Adrenal gland (tissue), 12 donors: ENCODE data around the gene STX8. TPM values are rescaled to one million over a fixed set of nuclear protein-coding genes. Genes with fewer than 3 reads are reported as not detected.
A peak's percentile ranks its signal among the peaks of the same experiment; 100 is the strongest.

Experiments used
- DNase-seq, 7 donors: peaks; one replicate each; pipeline ENCODE4 v3.0.0-alpha.2; 2019 to 2020
- H3K27ac ChIP-seq, 5 donors: fragments of 200-600 bp; sonication (generic) in 4 of 5; 1 replicate in 3 of 5; 2 replicates in 2 of 5; pipeline versions ENCODE4 v1.5.1 to v1.8.0; 2016 to 2020; ENCODE audit warnings: mild to moderate bottlenecking in 1 of 5
- H3K27me3 ChIP-seq: fragments of 200-600 bp; 2 replicates; pipeline ENCODE4 v1.8.0; 2021
- H3K36me3 ChIP-seq, 2 donors: fragments of 200-600 bp; replicated peaks in 1 of 2; 1 replicate in 1 of 2; 2 replicates in 1 of 2; pipeline versions ENCODE4 v1.5.1 to v1.8.0; 2018 to 2022
- H3K4me1 ChIP-seq, 2 donors: fragments of 200-600 bp; replicated peaks in 1 of 2; 1 replicate in 1 of 2; 2 replicates in 1 of 2; pipeline versions ENCODE4 v1.5.1 to v1.8.0; 2018 to 2021
- H3K4me3 ChIP-seq, 4 donors: fragments of 200-600 bp; sonication (generic) in 3 of 4; one replicate each; pipeline ENCODE4 v1.5.1; 2016 to 2018
- H3K9me3 ChIP-seq, 3 donors: fragments of 200-600 bp; sonication (generic) in 1 of 3; replicated peaks in 1 of 3; 1 replicate in 2 of 3; 2 replicates in 1 of 3; pipeline versions ENCODE4 v1.5.1 to v1.8.0; 2016 to 2021
- POLR2A ChIP-seq, 2 donors: fragments of 450-650 bp; IDR thresholded peaks; one replicate each; pipeline ENCODE4 v1.6.1; 2017; ENCODE audit warnings: antibody characterized with exemption in 2 of 2, mild to moderate bottlenecking in 2 of 2, moderate library complexity in 1 of 2
- WGBS, 4 donors: extraction: QIAGEN DNeasy Blood & Tissue Kit in 2 of 4; methylation state at CpG; one replicate each; pipeline versions ENCODE4 v1.1.5 to v1.1.7; 2013 to 2017; 5-methylcytosine and 5-hydroxymethylcytosine counted together
- intact Hi-C, 2 donors: fragments of 100-400 bp; cut with DNase I; formaldehyde crosslinking; loops; one replicate each; pipeline versions ENCODE4 v1.14.1 to v1.15.0; 2022 to 2023
- polyA plus RNA-seq, 3 donors: library from polyadenylated mRNA; stranded (reverse); fragments of 200-250 nt in 2 of 3; fragments of 350-450 nt in 1 of 3; fragmentation: Illumina TruSeq in 1 of 3; extraction: RNeasy Lipid Tissue Mini Kit (QIAGEN cat#74804) in 1 of 3; gene quantifications; one replicate each; pipeline ENCODE4 v1.2.3, GENCODE V29; 2013 to 2014
- total RNA-seq, 9 donors: library from RNA; depleted of rRNA in 4 of 9; stranded (reverse); fragments of >200 nt in 4 of 9; fragments of 120-200 nt in 1 of 9; fragmentation: NEBNext Ultra II Directional in 1 of 9; extraction: Animal tissue kit (Norgen Biotek cat#: 25700) in 1 of 9; gene quantifications; one replicate each; pipeline versions ENCODE4 v1.1.0 to v1.2.4, GENCODE V29; 2013 to 2023
- TF ChIP-seq, protein P1 (sequence below), 6 experiments: fragments of 450-650 bp in 4 of 6; fragments of 200-600 bp in 2 of 6; sonication (generic) in 1 of 6; IDR thresholded peaks; 1 replicate in 5 of 6; 2 replicates in 1 of 6; pipeline versions ENCODE4 v1.5.1 to v1.8.0; 2016 to 2021; ENCODE audit warnings: antibody characterized with exemption in 6 of 6, mild to moderate bottlenecking in 2 of 6, moderate library complexity in 1 of 6
- donor health status: healthy with polysubstance abuse.
- donor health status: Bipolar disorder and iron deficiency.
- donor health status: DM: yes; HTN: yes; CAD: no.
- donor health status: DM: no; HTN: no; CAD: no.
- donor health status: DM: no; HTN: no; CAD: no.
- donor health status: DM: yes; HTN: yes; CAD: no.

STX8 gene
- total and polyA plus RNA-seq, 12 donors = 21.9 to 94.1 (median 72.3) TPM

DNA sequence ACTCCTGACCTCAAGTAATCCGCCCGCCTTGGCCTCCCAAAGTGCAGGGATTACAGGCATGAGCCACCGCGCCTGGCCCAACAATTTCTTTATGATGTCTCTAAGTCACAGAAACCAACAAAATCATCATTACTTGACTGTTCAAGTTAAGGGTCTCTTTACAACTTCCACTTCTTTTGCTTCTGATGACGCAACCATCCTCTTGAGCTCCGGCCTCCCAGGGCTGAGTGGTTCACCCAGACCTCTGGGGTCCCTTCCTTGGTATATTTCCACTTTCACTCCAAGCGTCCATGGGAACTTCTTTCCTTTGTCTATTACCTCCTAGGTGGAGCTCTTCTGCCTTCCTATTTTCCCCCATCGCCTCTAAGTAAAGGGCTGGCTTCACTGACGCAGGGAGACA is 300.6 kb downstream of the STX8 start:
- no peak overlapping the region for H3K27ac ChIP-seq
- H3K4me1 ChIP-seq = peaks cover 0 to 5% of the 10 kb centered on the region in 2 donors
- no peaks in the 10 kb centered on the region for H3K9me3 ChIP-seq
- WGBS, 4 donors = 95 to 96% (median 96%) methylated on average over 9 of the region's 9 CpGs
- TF ChIP-seq, protein P1, sequence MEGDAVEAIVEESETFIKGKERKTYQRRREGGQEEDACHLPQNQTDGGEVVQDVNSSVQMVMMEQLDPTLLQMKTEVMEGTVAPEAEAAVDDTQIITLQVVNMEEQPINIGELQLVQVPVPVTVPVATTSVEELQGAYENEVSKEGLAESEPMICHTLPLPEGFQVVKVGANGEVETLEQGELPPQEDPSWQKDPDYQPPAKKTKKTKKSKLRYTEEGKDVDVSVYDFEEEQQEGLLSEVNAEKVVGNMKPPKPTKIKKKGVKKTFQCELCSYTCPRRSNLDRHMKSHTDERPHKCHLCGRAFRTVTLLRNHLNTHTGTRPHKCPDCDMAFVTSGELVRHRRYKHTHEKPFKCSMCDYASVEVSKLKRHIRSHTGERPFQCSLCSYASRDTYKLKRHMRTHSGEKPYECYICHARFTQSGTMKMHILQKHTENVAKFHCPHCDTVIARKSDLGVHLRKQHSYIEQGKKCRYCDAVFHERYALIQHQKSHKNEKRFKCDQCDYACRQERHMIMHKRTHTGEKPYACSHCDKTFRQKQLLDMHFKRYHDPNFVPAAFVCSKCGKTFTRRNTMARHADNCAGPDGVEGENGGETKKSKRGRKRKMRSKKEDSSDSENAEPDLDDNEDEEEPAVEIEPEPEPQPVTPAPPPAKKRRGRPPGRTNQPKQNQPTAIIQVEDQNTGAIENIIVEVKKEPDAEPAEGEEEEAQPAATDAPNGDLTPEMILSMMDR (IDR thresholded peaks at IDR 0.05) = no peak
- TF ChIP-seq POLR2A (IDR thresholded peaks at IDR 0.05) = no peak
- intact Hi-C loops = no loop called here
- H3K36me3 ChIP-seq = no peaks in the 10 kb centered on the region
- no peaks in the 10 kb centered on the region for H3K27me3 ChIP-seq
- DNase-seq = no peak
- no peak overlapping the region for H3K4me3 ChIP-seq

DNA sequence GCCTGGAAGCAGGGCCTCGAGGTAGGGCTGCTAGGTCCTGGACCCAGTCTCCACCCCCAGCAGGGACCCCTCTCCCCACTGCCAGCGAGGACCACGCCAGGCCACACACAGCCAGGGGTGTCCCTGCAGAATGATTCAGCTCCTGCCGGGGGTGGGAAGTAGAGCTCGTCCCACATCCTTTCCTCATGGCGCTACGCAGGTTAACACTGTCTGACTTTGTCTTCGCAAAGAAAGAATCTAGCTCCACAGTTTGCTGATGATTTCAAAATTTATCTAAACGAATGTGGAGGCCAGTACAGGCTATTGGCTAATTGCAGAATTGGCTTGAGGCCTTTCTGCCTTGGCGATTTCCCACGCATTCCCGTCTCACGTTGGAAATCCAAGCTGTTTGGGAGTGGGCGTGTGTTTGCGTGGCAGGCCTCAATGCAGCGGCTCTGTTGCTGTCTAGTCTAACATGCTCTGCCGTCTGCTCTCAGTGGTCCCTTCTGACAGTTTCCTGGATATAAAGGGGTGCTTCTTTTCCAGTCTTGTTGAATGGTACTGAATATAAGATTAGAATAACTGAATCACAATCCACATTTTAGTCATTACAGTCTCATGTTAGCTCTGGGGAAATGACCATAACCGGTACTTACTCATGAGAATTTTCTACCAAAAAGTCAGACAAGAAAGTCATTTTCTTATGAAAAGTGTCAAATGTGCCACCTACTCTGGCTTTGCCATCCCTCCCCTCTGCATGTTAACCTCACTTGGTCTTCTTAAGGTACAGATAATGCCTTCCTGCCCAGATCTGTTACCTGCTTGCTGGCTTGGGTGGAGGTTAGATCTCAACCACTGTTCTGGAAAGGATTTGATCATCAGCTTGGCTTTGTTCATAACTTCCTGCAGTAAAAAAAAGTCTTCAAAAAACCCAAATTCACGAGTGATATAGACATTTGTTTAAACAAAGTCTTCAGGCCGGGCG is 301.9 kb downstream of the STX8 start:
- no peak overlapping the region for H3K4me3 ChIP-seq
- WGBS, 4 donors = 85 to 90% (median 87%) methylated on average over 19 to 21 of the region's 21 CpGs
- no peak for DNase-seq
- no peak for TF ChIP-seq POLR2A (IDR thresholded peaks at IDR 0.05)
- TF ChIP-seq, protein P1 (IDR thresholded peaks at IDR 0.05) = no peak
- H3K4me1 ChIP-seq = peaks cover 0 to 5% of the 10 kb centered on the region in 2 donors
- H3K9me3 ChIP-seq = no peaks in the 10 kb centered on the region
- no peaks in the 10 kb centered on the region for H3K36me3 ChIP-seq
- intact Hi-C loops = no loop called here
- H3K27me3 ChIP-seq = no peaks in the 10 kb centered on the region
- H3K27ac ChIP-seq = no peak overlapping the region

DNA sequence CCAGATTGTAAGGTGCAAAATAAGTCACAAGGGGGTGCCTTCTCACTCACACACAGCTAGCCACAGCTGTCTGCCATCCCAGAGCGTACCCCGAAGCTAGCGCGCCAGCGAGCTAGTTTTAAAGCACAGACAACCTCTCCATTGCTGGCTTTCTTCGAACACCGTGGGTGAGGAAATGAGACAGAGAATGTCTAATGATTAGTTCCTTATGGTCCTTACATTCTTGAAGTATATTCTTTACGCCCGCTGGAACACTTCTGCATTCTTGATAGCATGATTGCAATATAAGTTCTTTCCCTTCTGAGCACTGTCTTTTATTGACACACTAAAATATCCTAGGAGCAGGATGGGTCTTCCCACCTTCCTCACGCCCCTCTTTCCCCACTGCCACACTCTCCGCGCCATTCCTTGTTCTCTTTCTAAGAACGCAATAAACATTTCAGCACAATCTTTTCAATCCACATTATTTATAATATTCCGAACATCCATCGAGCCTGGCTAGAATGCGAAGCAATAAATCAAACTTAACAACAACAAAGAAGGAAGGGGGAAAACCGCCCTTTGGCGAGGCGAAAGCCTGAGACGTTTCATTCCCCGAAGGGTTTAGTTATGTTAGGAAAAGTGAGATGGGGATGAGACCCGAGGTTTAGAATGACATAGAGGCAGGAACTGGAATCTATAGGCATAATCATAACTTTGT is 303.0 kb downstream of the STX8 start:
- Histone ChIP-seq H3K9me3 (no peaks in the 10 kb centered on the region), H3K27me3 (no peaks in the 10 kb centered on the region), H3K4me1 (peaks cover 0 to 5% of the 10 kb centered on the region in 2 donors), H3K4me3 (no peak overlapping the region), H3K36me3 (no peaks in the 10 kb centered on the region), H3K27ac (no peak overlapping the region)
- no peak for DNase-seq
- 82 to 87% (median 85%) methylated on average over 22 of the region's 22 CpGs for WGBS, 4 donors
- TF ChIP-seq, protein P1 (IDR thresholded peaks at IDR 0.05) = no peak
- TF ChIP-seq POLR2A (IDR thresholded peaks at IDR 0.05) = no peak
- intact Hi-C loops = no loop called here

DNA sequence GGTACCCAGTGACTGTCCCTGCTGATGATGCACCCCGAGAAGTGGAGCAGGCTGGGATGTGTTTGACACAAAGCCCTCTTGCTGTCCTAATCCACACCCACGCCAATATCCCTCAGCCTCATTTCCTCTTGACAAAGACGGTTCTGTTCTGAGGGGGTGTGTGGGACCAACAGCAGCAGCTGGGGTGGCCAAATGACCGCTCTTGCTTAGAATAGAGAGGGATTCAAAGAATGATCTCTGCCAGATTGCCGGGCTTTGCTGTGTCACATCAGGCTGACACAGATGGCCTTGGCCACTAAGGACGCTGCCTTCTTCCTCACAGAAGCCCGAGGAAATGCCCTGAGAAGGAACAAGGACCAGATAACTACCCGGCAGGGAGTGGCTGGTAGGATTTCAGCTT is 303.6 kb downstream of the STX8 start:
- WGBS, 4 donors = 45 to 50% (median 48%) methylated on average over 6 to 8 of the region's 8 CpGs
- Histone ChIP-seq H3K4me3 (no peak overlapping the region), H3K36me3 (no peaks in the 10 kb centered on the region), H3K9me3 (no peaks in the 10 kb centered on the region), H3K27me3 (no peaks in the 10 kb centered on the region), H3K27ac (no peak overlapping the region), H3K4me1 (peaks cover 0 to 5% of the 10 kb centered on the region in 2 donors)
- peak in 6 of 7 donors; percentile 22 to 69 (median 60) for DNase-seq
- TF ChIP-seq, protein P1 (IDR thresholded peaks at IDR 0.05) = no peak
- no peak for TF ChIP-seq POLR2A (IDR thresholded peaks at IDR 0.05)
- intact Hi-C loops = no loop called here
